NCI-H2196 treated with DMSO at 0.1 percent for 48 hours (cell line): Measurements from ENCODE around the gene LCAT.
"Not testable (repeated sequence)": the region's sequence is repeated elsewhere in the genome, so short reads cannot be mapped to it uniquely, and the experiment has no call there.

ENCODE experiments used
- DNase-seq: peaks from one replicate; lab custom pipeline; 2025; ENCODE audit not compliant: unreplicated experiment; lab: John Stamatoyannopoulos, UW

The LCAT gene

GRCh38 chr16:67943619-67944504 is at the start of gene LCAT:
LCAT (minus strand) TSS chr16:67944120; CDS start chr16:67944101, 19 bp downstream.
- no peak for DNase-seq

GRCh38 chr16:67993207-67994039 is 49.5 kb upstream of the LCAT start:
- peak; percentile 3 for DNase-seq

GRCh38 chr16:67992661-67993206 is 48.8 kb upstream of the LCAT start:
- no peak for DNase-seq

GRCh38 chr16:67990018-67990386 is 46.1 kb upstream of the LCAT start:
- no peak for DNase-seq

GRCh38 chr16:67989322-67990017 is 45.5 kb upstream of the LCAT start:
- DNase-seq = no peak

GRCh38 chr16:67988675-67989074 is 44.8 kb upstream of the LCAT start:
- no peak for DNase-seq

GRCh38 chr16:67987460-67988160 is 43.7 kb upstream of the LCAT start:
- no peak for DNase-seq

GRCh38 chr16:67986949-67987348 is 43.0 kb upstream of the LCAT start:
- DNase-seq = no peak

- no peak for DNase-seq
Measured at GRCh38 chr16:67982011-67982696, 38.2 kb upstream of the LCAT start.

- DNase-seq = no peak
Measured at GRCh38 chr16:67979955-67980678, 36.2 kb upstream of the LCAT start, which contains the start of gene DPEP3. DPEP3 (minus strand) TSS chr16:67980499; CDS start chr16:67980380, 119 bp downstream.

- DNase-seq = no peak
Measured at GRCh38 chr16:67977469-67978227, 33.7 kb upstream of the LCAT start.

GRCh38 chr16:67977005-67977404 is 33.1 kb upstream of the LCAT start:
- DNase-seq = no peak

GRCh38 chr16:67976205-67976604 is 32.3 kb upstream of the LCAT start:
- DNase-seq = no peak

GRCh38 chr16:67975321-67976105 is 31.6 kb upstream of the LCAT start:
- no peak for DNase-seq

- DNase-seq = not testable (repeated sequence)
Measured at GRCh38 chr16:67972285-67972684, 28.4 kb upstream of the LCAT start.

- DNase-seq = no peak
Measured at GRCh38 chr16:67971111-67971510, 27.2 kb upstream of the LCAT start.

GRCh38 chr16:67969254-67970039 is 25.5 kb upstream of the LCAT start:
- DNase-seq = no peak
